Vagina (tissue), 2 donors: Measurements from ENCODE around the gene PRR23B. TPM values are rescaled to one million over a fixed set of nuclear protein-coding genes. Genes with fewer than 3 reads are reported as not detected.

Experiments used
- DNase-seq, 2 donors: peaks; one replicate each; pipeline ENCODE4 v3.0.0-alpha.2; 2017; ENCODE audit errors: extremely low spot score in 2 of 2
- H3K27ac ChIP-seq: fragments of 200-600 bp; sonication (generic); one replicate; pipeline ENCODE4 v1.5.1; 2019
- H3K27me3 ChIP-seq: fragments of 200-600 bp; sonication (generic); one replicate; pipeline ENCODE4 v1.5.1; 2019
- H3K36me3 ChIP-seq, 2 donors: fragments of 200-600 bp; sonication (generic); one replicate each; pipeline ENCODE4 v1.5.1; 2017 to 2019
- H3K4me1 ChIP-seq: fragments of 200-600 bp; sonication (generic); one replicate; pipeline ENCODE4 v1.5.1; 2019
- H3K4me3 ChIP-seq, 2 donors: fragments of 200-600 bp; sonication (generic); 1 replicate in 1 of 2; 2 replicates in 1 of 2; pipeline ENCODE4 v1.5.1; 2016 to 2019
- H3K9me3 ChIP-seq: fragments of 200-600 bp; sonication (generic); one replicate; pipeline ENCODE4 v1.5.1; 2019
- CTCF ChIP-seq, 3 experiments: fragments of 450-650 bp in 2 of 3; fragments of 200-600 bp in 1 of 3; sonication (generic) in 1 of 3; IDR thresholded peaks; one replicate each; pipeline ENCODE4 v1.5.1; 2017 to 2019; ENCODE audit warnings: antibody characterized with exemption in 3 of 3, mild to moderate bottlenecking in 2 of 3, moderate library complexity in 2 of 3
- POLR2A ChIP-seq, 2 donors: fragments of 450-650 bp; IDR thresholded peaks; one replicate each; pipeline ENCODE4 v1.6.1; 2017; ENCODE audit warnings: antibody characterized with exemption in 2 of 2, mild to moderate bottlenecking in 2 of 2, moderate library complexity in 2 of 2
- POLR2AphosphoS5 ChIP-seq, 2 donors: sonication (generic); formaldehyde crosslinking; IDR thresholded peaks; one replicate each; pipeline ENCODE4 v1.9.0; 2017; ENCODE audit warnings: antibody characterized with exemption in 2 of 2, mild to moderate bottlenecking in 2 of 2, low read depth in 1 of 2; ENCODE audit not compliant: insufficient read depth in 1 of 2
- intact Hi-C: fragments of 100-400 bp; cut with DNase I; formaldehyde crosslinking; loops from one replicate; pipeline ENCODE4 v1.15.1; 2023
- total RNA-seq: library from RNA; depleted of rRNA; stranded (reverse); fragments of >200 nt; gene quantifications from one replicate; pipeline ENCODE4 v1.2.3, GENCODE V29; 2016

The PRR23B gene
- total RNA-seq, 1 donor from 2014 or later: not detected

- Histone ChIP-seq H3K4me3 (no peak overlapping the region), H3K27me3 (no peaks in the 10 kb centered on the region), H3K4me1 (no peaks in the 10 kb centered on the region), H3K36me3 (no peaks in the 10 kb centered on the region), H3K27ac (no peak overlapping the region), H3K9me3 (no peaks in the 10 kb centered on the region)
- intact Hi-C loops: no loop called here
- TF ChIP-seq POLR2A (IDR thresholded peaks at IDR 0.05) (no peak), POLR2AphosphoS5 (IDR thresholded peaks at IDR 0.05; ENCODE audit: insufficient read depth in 1 of 2, low read depth in 1 of 2) (no peak), CTCF (IDR thresholded peaks at IDR 0.05) (no peak)
- DNase-seq: no peak
Measured at GRCh38 chr3:139016430-139017048, 4.2 kb downstream of the PRR23B start.

- DNase-seq: no peak
- Histone ChIP-seq H3K9me3 (no peaks in the 10 kb centered on the region), H3K36me3 (no peaks in the 10 kb centered on the region), H3K27ac (no peak within 1 kb of the TSS), H3K27me3 (no peaks in the 10 kb centered on the region), H3K4me3 (no peak within 1 kb of the TSS), H3K4me1 (no peaks in the 10 kb centered on the region)
- TF ChIP-seq POLR2AphosphoS5 (IDR thresholded peaks at IDR 0.05; ENCODE audit: insufficient read depth in 1 of 2, low read depth in 1 of 2) (no peak), POLR2A (IDR thresholded peaks at IDR 0.05) (no peak), CTCF (IDR thresholded peaks at IDR 0.05) (no peak)
- intact Hi-C loops: no loop called here
Measured at GRCh38 chr3:139006051-139006716, 14.5 kb downstream of the PRR23B start, which contains the start of gene PRR23A. PRR23A (minus strand) TSS chr3:139006268; CDS start chr3:139006268, 0 bp downstream.

- Histone ChIP-seq H3K27ac (no peak overlapping the region), H3K9me3 (no peaks in the 10 kb centered on the region), H3K4me3 (no peak overlapping the region), H3K4me1 (no peaks in the 10 kb centered on the region), H3K36me3 (no peaks in the 10 kb centered on the region), H3K27me3 (no peaks in the 10 kb centered on the region)
- TF ChIP-seq CTCF (IDR thresholded peaks at IDR 0.05) (no peak), POLR2A (IDR thresholded peaks at IDR 0.05) (no peak), POLR2AphosphoS5 (IDR thresholded peaks at IDR 0.05; ENCODE audit: insufficient read depth in 1 of 2, low read depth in 1 of 2) (no peak)
- intact Hi-C loops: no loop called here
- no peak for DNase-seq
Measured at GRCh38 chr3:139005356-139005993, 15.3 kb downstream of the PRR23B start.

- no peak overlapping the region for H3K4me3 ChIP-seq
Measured at GRCh38 chr3:138995706-138996105, 25.0 kb downstream of the PRR23B start.

More at GRCh38 chr3:138995706-138996105, 25.0 kb downstream of the PRR23B start:
- H3K27ac ChIP-seq: no peak overlapping the region
- no peaks in the 10 kb centered on the region for H3K4me1 ChIP-seq
- TF ChIP-seq POLR2A (IDR thresholded peaks at IDR 0.05): no peak
- TF ChIP-seq CTCF (IDR thresholded peaks at IDR 0.05): no peak
- TF ChIP-seq POLR2AphosphoS5 (IDR thresholded peaks at IDR 0.05; ENCODE audit: insufficient read depth in 1 of 2, low read depth in 1 of 2): no peak
- no peak for DNase-seq
- intact Hi-C loops: no loop called here
- H3K9me3 ChIP-seq: no peaks in the 10 kb centered on the region
- H3K27me3 ChIP-seq: no peaks in the 10 kb centered on the region
- no peaks in the 10 kb centered on the region for H3K36me3 ChIP-seq
